Left lung (tissue), 14 donors: ENCODE data around the gene IRX6. TPM values are rescaled to one million over a fixed set of nuclear protein-coding genes. Genes with fewer than 3 reads are reported as not detected.

Experiments
- ATAC-seq: fragments of 200-7000 bp; cut with Tn5 transposase; one replicate; pipeline ENCODE4 v1.9.1; 2020; ENCODE audit warnings: moderate library complexity
- DNase-seq, 4 donors: peaks; one replicate each; pipeline ENCODE4 v3.0.0-alpha.2; 2013 to 2020
- H3K27ac ChIP-seq, 2 donors: fragments of 200-600 bp; sonication (generic) in 1 of 2; one replicate each; pipeline versions ENCODE4 v1.5.0 to v1.8.0; 2020 to 2021
- H3K27me3 ChIP-seq, 2 donors: fragments of 200-600 bp; sonication (generic) in 1 of 2; one replicate each; pipeline versions ENCODE4 v1.5.0 to v1.8.0; 2020 to 2021
- H3K36me3 ChIP-seq, 2 donors: fragments of 200-600 bp; sonication (generic) in 1 of 2; one replicate each; pipeline versions ENCODE4 v1.5.0 to v1.8.0; 2020 to 2021
- H3K4me1 ChIP-seq, 2 donors: fragments of 200-600 bp; one replicate each; pipeline ENCODE4 v1.8.0; 2021
- H3K4me3 ChIP-seq, 2 donors: fragments of 200-600 bp; sonication (generic) in 1 of 2; one replicate each; pipeline versions ENCODE4 v1.5.0 to v1.8.0; 2020 to 2021; ENCODE audit warnings: mild to moderate bottlenecking in 1 of 2
- H3K9me3 ChIP-seq, 2 donors: fragments of 200-600 bp; sonication (generic) in 1 of 2; one replicate each; pipeline versions ENCODE4 v1.5.0 to v1.8.0; 2020 to 2021
- CTCF ChIP-seq, 2 donors: fragments of 200-600 bp; sonication (generic) in 1 of 2; IDR thresholded peaks; one replicate each; pipeline versions ENCODE4 v1.5.0 to v1.8.0; 2021; ENCODE audit warnings: antibody characterized with exemption in 2 of 2
- intact Hi-C, 2 donors: fragments of 100-400 bp; cut with DNase I; formaldehyde crosslinking; loops; one replicate each; pipeline versions ENCODE4 v1.11.2 to v1.14.2; 2022
- long read RNA-seq, 12 donors: library from polyadenylated mRNA in 2 of 12; unstranded in 2 of 12; transcript quantifications; one replicate each; pipeline ENCODE4 v2.0.0 and lab custom pipeline, GENCODE V29; 2019 to 2026
- polyA plus RNA-seq, 6 donors: library from polyadenylated mRNA; unstranded; fragments of 120-200 nt; gene quantifications; one replicate each; pipeline ENCODE4 v1.2.1, GENCODE V29; 2013; ENCODE audit not compliant: insufficient read length in 6 of 6
- total RNA-seq, 2 donors: library from RNA; stranded (reverse); fragmentation: NEBNext Ultra II Directional; extraction: Animal tissue kit (Norgen Biotek cat#: 25700); gene quantifications; one replicate each; pipeline ENCODE4 v1.2.1, GENCODE V29; 2021
- donor health status: DM: no; HTN: yes; CAD: no.
- donor health status: DM: no; HTN: no; CAD: no.

IRX6 gene
- total RNA-seq, result 1 to 10 TPM; 2.6 to 4.6 TPM
- polyA plus RNA-seq, result 10 to 100 TPM in 5 of 6 donors, 1 to 10 TPM in 1; 6.2 to 14.0 (median 11.9) TPM
- long read RNA-seq, donor 1, partial matches to known transcripts, result 5 of 8 reads
- long read RNA-seq, donor 1, other reads (novel, unspliced or antisense), result 0 of 8 reads
- long read RNA-seq, donor 2, result 0 reads
- long read RNA-seq, donor 3, partial matches to known transcripts, result 0 of 2 reads
- long read RNA-seq, donor 3, other reads (novel, unspliced or antisense), result 0 of 2 reads
- long read RNA-seq, donor 4, partial matches to known transcripts, result 0 of 4 reads
- long read RNA-seq, donor 4, other reads (novel, unspliced or antisense), result 4 of 4 reads
- long read RNA-seq, donor 5, partial matches to known transcripts, result 0 of 1 reads
- long read RNA-seq, donor 5, other reads (novel, unspliced or antisense), result 0 of 1 reads
- long read RNA-seq, donor 6, partial matches to known transcripts, result 0 of 1 reads
- long read RNA-seq, donor 6, other reads (novel, unspliced or antisense), result 0 of 1 reads
- long read RNA-seq, donor 7, partial matches to known transcripts, result 7 of 8 reads
- long read RNA-seq, donor 7, other reads (novel, unspliced or antisense), result 0 of 8 reads
- long read RNA-seq, donor 8, partial matches to known transcripts, result 5 of 5 reads
- long read RNA-seq, donor 8, other reads (novel, unspliced or antisense), result 0 of 5 reads
- long read RNA-seq, donor 9, result 0 reads
- long read RNA-seq, donor 10, partial matches to known transcripts, result 0 of 1 reads
- long read RNA-seq, donor 10, other reads (novel, unspliced or antisense), result 1 of 1 reads
- long read RNA-seq, donor 11, result 0 reads
- long read RNA-seq, donor 12, result 0 reads

GRCh38 chr16:55323637-55324271 is at the start of gene IRX6:
Gene IRX6, plus strand, starts transcription at chr16:55324203. Its CDS starts 889 bp downstream, at chr16:55325092.
- Histone ChIP-seq H3K4me1 (peaks cover 0 to 14% of the 10 kb centered on the region in 2 donors), H3K9me3 (no peaks in the 10 kb centered on the region), H3K27ac (no peak within 1 kb of the TSS), H3K36me3 (no peaks in the 10 kb centered on the region), H3K27me3 (peaks cover 45 to 90% of the 10 kb centered on the region in 2 donors), H3K4me3 (peak within 1 kb of the TSS; percentile 22 to 26)
- DNase-seq (peak; percentile 19 to 81 (median 56)), ATAC-seq (peak; percentile 84)
- TF ChIP-seq CTCF (IDR thresholded peaks at IDR 0.05), result peak; percentile 20 to 27
- intact Hi-C loops, result no loop called here

- Histone ChIP-seq H3K4me1 (no peaks in the 10 kb centered on the region), H3K9me3 (no peaks in the 10 kb centered on the region), H3K27ac (no peak overlapping the region), H3K27me3 (no peaks in the 10 kb centered on the region), H3K4me3 (no peak overlapping the region), H3K36me3 (no peaks in the 10 kb centered on the region)
- no peak for ATAC-seq
- intact Hi-C loops, result no loop called here
- DNase-seq, result no peak
- no peak for TF ChIP-seq CTCF (IDR thresholded peaks at IDR 0.05)
Observed at GRCh38 chr16:55274391-55274790, 49.6 kb upstream of the IRX6 start.

GRCh38 chr16:55275167-55275566 is 48.8 kb upstream of the IRX6 start:
- Histone ChIP-seq H3K9me3 (no peaks in the 10 kb centered on the region), H3K4me1 (no peaks in the 10 kb centered on the region), H3K36me3 (no peaks in the 10 kb centered on the region), H3K27me3 (no peaks in the 10 kb centered on the region), H3K27ac (no peak overlapping the region), H3K4me3 (no peak overlapping the region)
- TF ChIP-seq CTCF (IDR thresholded peaks at IDR 0.05), result no peak
- intact Hi-C loops, result no loop called here
- ATAC-seq (no peak), DNase-seq (no peak)

GRCh38 chr16:55275869-55276268 is 48.1 kb upstream of the IRX6 start:
- Histone ChIP-seq H3K36me3 (no peaks in the 10 kb centered on the region), H3K4me3 (no peak overlapping the region), H3K9me3 (no peaks in the 10 kb centered on the region), H3K4me1 (no peaks in the 10 kb centered on the region), H3K27ac (no peak overlapping the region), H3K27me3 (no peaks in the 10 kb centered on the region)
- no peak for TF ChIP-seq CTCF (IDR thresholded peaks at IDR 0.05)
- intact Hi-C loops, result no loop called here
- DNase-seq, result no peak
- ATAC-seq, result no peak
